ENCODE results near the gene PIRT. TPM values are rescaled to one million over a fixed set of nuclear protein-coding genes. Genes with fewer than 3 reads are reported as not detected.

Gene PIRT
- polyA plus RNA-seq, 1 donor from 2014 or later = not detected

DNA sequence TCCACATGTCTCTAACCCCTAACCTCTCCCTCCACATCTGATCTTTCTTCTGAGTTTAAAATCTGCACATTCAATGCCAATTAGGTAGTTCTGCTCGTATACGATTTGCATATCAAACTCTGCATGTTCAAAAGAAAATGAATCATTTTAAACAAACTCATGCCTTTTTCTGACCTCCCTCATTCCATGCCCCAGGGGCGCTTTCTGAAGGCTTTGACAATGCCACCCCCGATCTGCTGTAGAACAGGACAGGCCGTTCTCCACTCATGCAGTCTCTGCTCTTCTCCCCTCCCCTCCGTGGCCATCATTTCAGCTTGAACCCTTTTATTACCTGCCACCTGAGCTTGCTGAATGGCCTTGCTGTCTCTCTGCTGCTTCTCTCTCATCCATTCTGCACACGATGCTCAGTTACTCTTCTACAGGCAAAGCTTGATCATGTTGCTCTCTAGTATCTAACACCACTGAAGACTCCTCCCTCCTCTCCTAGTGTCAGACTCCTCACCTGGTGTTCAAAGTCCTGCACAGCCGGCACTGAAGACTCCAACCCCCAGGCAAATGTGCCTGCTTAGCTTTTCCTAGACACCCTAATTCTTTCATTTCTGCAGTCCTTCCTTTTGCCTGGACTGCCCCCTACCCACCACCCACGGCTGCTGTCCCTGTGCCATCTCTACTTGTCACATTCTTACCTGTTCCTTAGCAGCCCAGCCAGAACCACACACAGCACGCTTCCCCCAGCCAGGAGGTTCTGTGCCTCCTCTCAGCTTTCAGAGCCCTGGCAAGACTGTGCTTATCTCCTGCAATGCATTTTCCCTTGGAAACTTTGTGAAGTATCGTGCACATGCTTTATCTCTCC lies 40.2 kb downstream of the PIRT start:
- Histone ChIP-seq H3K27me3 (ENCODE audit: insufficient read depth, low read depth, low read length) (no peaks in the 10 kb centered on the region), H3K9me2 (ENCODE audit: insufficient read depth, low read length) (no peaks in the 10 kb centered on the region), H3K79me2 (replicated peaks; ENCODE audit: insufficient read depth, low read length) (no peaks in the 10 kb centered on the region), H3K27ac (ENCODE audit: low read length) (no peak overlapping the region), H2AFZ (ENCODE audit: low read depth, low read length) (no peak overlapping the region), H3K4me3 (ENCODE audit: low read length) (no peak overlapping the region), H3K4me2 (ENCODE audit: low read length) (no peak overlapping the region), H3F3A (ENCODE audit: insufficient read depth, low read length, poor library complexity, severe bottlenecking) (no peaks in the 10 kb centered on the region), H3K36me3 (ENCODE audit: insufficient read depth, low read length) (no peaks in the 10 kb centered on the region), H3K9ac (ENCODE audit: low read length) (no peak overlapping the region), H4K20me1 (ENCODE audit: insufficient read depth) (no peaks in the 10 kb centered on the region), H3K9me3 (ENCODE audit: low read length) (no peaks in the 10 kb centered on the region)
- TF ChIP-seq REST (IDR thresholded peaks at IDR 0.05; ENCODE audit: borderline replicate concordance) (no peak), EZH2 (IDR thresholded peaks at IDR 0.05; ENCODE audit: borderline replicate concordance, insufficient read depth, low read length, poor library complexity, severe bottlenecking) (no peak), RAD21 (conservative IDR thresholded peaks at IDR 0.05) (no peak), TAF1 (IDR thresholded peaks at IDR 0.05; ENCODE audit: low read depth) (no peak), SMC3 (conservative IDR thresholded peaks at IDR 0.05; ENCODE audit: poor library complexity) (no peak), CTCF (IDR thresholded peaks at IDR 0.05; ENCODE audit: poor library complexity, severe bottlenecking) (no peak), MXI1 (conservative IDR thresholded peaks at IDR 0.05; ENCODE audit: poor library complexity, severe bottlenecking) (no peak), POLR2AphosphoS5 (IDR thresholded peaks at IDR 0.05) (no peak)

- Histone ChIP-seq H3K79me2 (replicated peaks; ENCODE audit: insufficient read depth, low read length) (no peaks in the 10 kb centered on the region), H3K9me3 (ENCODE audit: low read length) (no peaks in the 10 kb centered on the region), H3K4me2 (ENCODE audit: low read length) (no peak overlapping the region), H3K4me3 (ENCODE audit: low read length) (no peak overlapping the region), H4K20me1 (ENCODE audit: insufficient read depth) (no peaks in the 10 kb centered on the region), H3K9ac (ENCODE audit: low read length) (no peak overlapping the region), H3F3A (ENCODE audit: insufficient read depth, low read length, poor library complexity, severe bottlenecking) (no peaks in the 10 kb centered on the region), H3K27ac (ENCODE audit: low read length) (no peak overlapping the region), H3K27me3 (ENCODE audit: insufficient read depth, low read depth, low read length) (no peaks in the 10 kb centered on the region), H2AFZ (ENCODE audit: low read depth, low read length) (no peak overlapping the region), H3K9me2 (ENCODE audit: insufficient read depth, low read length) (no peaks in the 10 kb centered on the region), H3K36me3 (ENCODE audit: insufficient read depth, low read length) (no peaks in the 10 kb centered on the region)
- no peak for TF ChIP-seq RAD21 (conservative IDR thresholded peaks at IDR 0.05)
- no peak for TF ChIP-seq MXI1 (conservative IDR thresholded peaks at IDR 0.05; ENCODE audit: poor library complexity, severe bottlenecking)
- no peak for TF ChIP-seq EP300 (conservative IDR thresholded peaks at IDR 0.05; ENCODE audit: poor library complexity, severe bottlenecking)
- no peak for TF ChIP-seq POLR2AphosphoS5 (IDR thresholded peaks at IDR 0.05)
- no peak for TF ChIP-seq CTCF (IDR thresholded peaks at IDR 0.05; ENCODE audit: poor library complexity, severe bottlenecking)
- no peak for TF ChIP-seq SMC3 (conservative IDR thresholded peaks at IDR 0.05; ENCODE audit: poor library complexity)
- TF ChIP-seq REST (IDR thresholded peaks at IDR 0.05; ENCODE audit: borderline replicate concordance) = no peak
- no peak for TF ChIP-seq TAF1 (IDR thresholded peaks at IDR 0.05; ENCODE audit: low read depth)
- no peak for TF ChIP-seq EZH2 (IDR thresholded peaks at IDR 0.05; ENCODE audit: borderline replicate concordance, insufficient read depth, low read length, poor library complexity, severe bottlenecking)
Measured at GRCh38 chr17:10793816-10794215, 44.1 kb downstream of the PIRT start.

Measured in neural cell (in vitro differentiated cells).